ENCODE results near the gene SLC2A13.
A peak's percentile ranks its signal among the peaks of the same experiment; 100 is the strongest.
"Not testable (repeated sequence)": the region's sequence is repeated elsewhere in the genome, so short reads cannot be mapped to it uniquely, and the experiment has no call there.

The SLC2A13 gene

GRCh38 chr12:39763890-39764169, 342.1 kb downstream of the SLC2A13 start:
- Mint-ChIP-seq H3K27me3 (no peaks in the 10 kb centered on the region), H3K4me1 (no peaks in the 10 kb centered on the region), H3K4me3 (no peak overlapping the region), H3K36me3 (ENCODE audit: insufficient read depth) (peaks cover 1% of the 10 kb centered on the region), H3K27ac (ENCODE audit: low read depth) (no peak overlapping the region), H3K9me3 (no peaks in the 10 kb centered on the region)
- no peak for DNase-seq (ENCODE audit: low spot score in 2 of 2)
- no peak for ATAC-seq (replicated peaks; ENCODE audit: extremely low read depth, poor library complexity, severe bottlenecking)

GRCh38 chr12:39763071-39763889, 342.6 kb downstream of the SLC2A13 start:
- Mint-ChIP-seq H3K4me1 (no peaks in the 10 kb centered on the region), H3K4me3 (no peak overlapping the region), H3K36me3 (ENCODE audit: insufficient read depth) (peaks cover 1% of the 10 kb centered on the region), H3K27me3 (no peaks in the 10 kb centered on the region), H3K9me3 (no peaks in the 10 kb centered on the region), H3K27ac (ENCODE audit: low read depth) (no peak overlapping the region)
- no peak for DNase-seq (ENCODE audit: low spot score in 2 of 2)
- ATAC-seq (replicated peaks; ENCODE audit: extremely low read depth, poor library complexity, severe bottlenecking) = no peak

- ATAC-seq (replicated peaks; ENCODE audit: extremely low read depth, poor library complexity, severe bottlenecking) (no peak), DNase-seq (ENCODE audit: low spot score in 2 of 2) (no peak)
- no peaks in the 10 kb centered on the region for H3K27me3 Mint-ChIP-seq
- H3K9me3 Mint-ChIP-seq = no peaks in the 10 kb centered on the region
- H3K36me3 Mint-ChIP-seq (ENCODE audit: insufficient read depth) = peaks cover 1% of the 10 kb centered on the region
- H3K27ac Mint-ChIP-seq (ENCODE audit: low read depth) = no peak overlapping the region
- no peak overlapping the region for H3K4me3 Mint-ChIP-seq
- no peaks in the 10 kb centered on the region for H3K4me1 Mint-ChIP-seq
Observed at GRCh38 chr12:39755478-39755877, 350.4 kb downstream of the SLC2A13 start.

- Mint-ChIP-seq H3K4me3 (no peak overlapping the region), H3K4me1 (no peaks in the 10 kb centered on the region), H3K27ac (ENCODE audit: low read depth) (no peak overlapping the region), H3K9me3 (peaks cover 5% of the 10 kb centered on the region), H3K36me3 (ENCODE audit: insufficient read depth) (no peaks in the 10 kb centered on the region), H3K27me3 (no peaks in the 10 kb centered on the region)
- no peak for DNase-seq (ENCODE audit: low spot score in 2 of 2)
- ATAC-seq (replicated peaks; ENCODE audit: extremely low read depth, poor library complexity, severe bottlenecking) = no peak
Observed at GRCh38 chr12:39752482-39753137, 353.3 kb downstream of the SLC2A13 start.

GRCh38 chr12:39746151-39746550, 359.7 kb downstream of the SLC2A13 start:
- not testable (repeated sequence) for H3K36me3 Mint-ChIP-seq (ENCODE audit: insufficient read depth); H3K4me1 Mint-ChIP-seq; ATAC-seq (replicated peaks; ENCODE audit: extremely low read depth, poor library complexity, severe bottlenecking); H3K27me3 Mint-ChIP-seq; DNase-seq (ENCODE audit: low spot score in 2 of 2); H3K4me3 Mint-ChIP-seq; H3K27ac Mint-ChIP-seq (ENCODE audit: low read depth)
- H3K9me3 Mint-ChIP-seq = peaks cover 13% of the 10 kb centered on the region

- Mint-ChIP-seq H3K4me3 (no peak overlapping the region), H3K36me3 (ENCODE audit: insufficient read depth) (peaks cover 2% of the 10 kb centered on the region), H3K9me3 (peaks cover 7% of the 10 kb centered on the region), H3K4me1 (no peaks in the 10 kb centered on the region), H3K27me3 (no peaks in the 10 kb centered on the region), H3K27ac (ENCODE audit: low read depth) (no peak overlapping the region)
- DNase-seq (ENCODE audit: low spot score in 2 of 2) = no peak
- ATAC-seq (replicated peaks; ENCODE audit: extremely low read depth, poor library complexity, severe bottlenecking) = no peak
Observed at GRCh38 chr12:39743655-39744054, 362.2 kb downstream of the SLC2A13 start.

GRCh38 chr12:39736406-39736805, 369.5 kb downstream of the SLC2A13 start:
- Mint-ChIP-seq H3K9me3 (peaks cover 20% of the 10 kb centered on the region), H3K36me3 (ENCODE audit: insufficient read depth) (no peaks in the 10 kb centered on the region), H3K4me3 (no peak overlapping the region), H3K4me1 (no peaks in the 10 kb centered on the region), H3K27me3 (no peaks in the 10 kb centered on the region), H3K27ac (ENCODE audit: low read depth) (no peak overlapping the region)
- DNase-seq (ENCODE audit: low spot score in 2 of 2) (no peak), ATAC-seq (replicated peaks; ENCODE audit: extremely low read depth, poor library complexity, severe bottlenecking) (no peak)

GRCh38 chr12:39723831-39724230, 382.1 kb downstream of the SLC2A13 start:
- no peak overlapping the region for H3K27ac Mint-ChIP-seq (ENCODE audit: low read depth)
- DNase-seq (ENCODE audit: low spot score in 2 of 2) (no peak), ATAC-seq (replicated peaks; ENCODE audit: extremely low read depth, poor library complexity, severe bottlenecking) (peak; percentile 73)

GRCh38 chr12:39722504-39722903, 383.4 kb downstream of the SLC2A13 start:
- no peak overlapping the region for H3K27ac Mint-ChIP-seq (ENCODE audit: low read depth)

More at GRCh38 chr12:39723831-39724230, 382.1 kb downstream of the SLC2A13 start:
- H3K27me3 Mint-ChIP-seq = no peaks in the 10 kb centered on the region
- no peak overlapping the region for H3K4me3 Mint-ChIP-seq
- peaks cover 10% of the 10 kb centered on the region for H3K4me1 Mint-ChIP-seq
- no peaks in the 10 kb centered on the region for H3K9me3 Mint-ChIP-seq
- no peaks in the 10 kb centered on the region for H3K36me3 Mint-ChIP-seq (ENCODE audit: insufficient read depth)

GRCh38 chr12:39713552-39713951, 392.3 kb downstream of the SLC2A13 start:
- Mint-ChIP-seq H3K9me3 (no peaks in the 10 kb centered on the region), H3K4me3 (no peak overlapping the region), H3K27me3 (no peaks in the 10 kb centered on the region), H3K27ac (ENCODE audit: low read depth) (no peak overlapping the region), H3K36me3 (ENCODE audit: insufficient read depth) (peaks cover 2% of the 10 kb centered on the region), H3K4me1 (no peaks in the 10 kb centered on the region)
- DNase-seq (ENCODE audit: low spot score in 2 of 2) (no peak), ATAC-seq (replicated peaks; ENCODE audit: extremely low read depth, poor library complexity, severe bottlenecking) (no peak)

More at GRCh38 chr12:39722504-39722903, 383.4 kb downstream of the SLC2A13 start:
- H3K9me3 Mint-ChIP-seq = no peaks in the 10 kb centered on the region
- no peaks in the 10 kb centered on the region for H3K27me3 Mint-ChIP-seq
- no peak overlapping the region for H3K4me3 Mint-ChIP-seq
- ATAC-seq (replicated peaks; ENCODE audit: extremely low read depth, poor library complexity, severe bottlenecking) (no peak), DNase-seq (ENCODE audit: low spot score in 2 of 2) (no peak)
- no peaks in the 10 kb centered on the region for H3K36me3 Mint-ChIP-seq (ENCODE audit: insufficient read depth)
- peaks cover 10% of the 10 kb centered on the region for H3K4me1 Mint-ChIP-seq

GRCh38 chr12:39712334-39712733, 393.5 kb downstream of the SLC2A13 start:
- Mint-ChIP-seq H3K4me1 (no peaks in the 10 kb centered on the region), H3K9me3 (no peaks in the 10 kb centered on the region), H3K36me3 (ENCODE audit: insufficient read depth) (peaks cover 2% of the 10 kb centered on the region), H3K27me3 (no peaks in the 10 kb centered on the region), H3K27ac (ENCODE audit: low read depth) (no peak overlapping the region), H3K4me3 (no peak overlapping the region)
- no peak for ATAC-seq (replicated peaks; ENCODE audit: extremely low read depth, poor library complexity, severe bottlenecking)
- no peak for DNase-seq (ENCODE audit: low spot score in 2 of 2)

All from central memory CD8-positive, alpha-beta T cell (primary cell).